KMS-11 (cell line): Measurements from ENCODE around the gene CLBA1.

Experiments used
- H2AFZ ChIP-seq: fragments of 200-600 bp; sonication (generic); 2 replicates; pipeline ENCODE4 v1.6.1; 2016; ENCODE audit warnings: antibody characterized with exemption, mixed run types, low read depth
- H3K27ac ChIP-seq: fragments of 200-600 bp; sonication (generic); 2 replicates; pipeline ENCODE4 v1.6.1; 2016; ENCODE audit warnings: mild to moderate bottlenecking, mixed run types
- H3K27me3 ChIP-seq: fragments of 200-600 bp; sonication (generic); 2 replicates; pipeline ENCODE4 v1.6.1; 2017; ENCODE audit warnings: mild to moderate bottlenecking, low read depth, mixed run types, moderate library complexity; ENCODE audit not compliant: insufficient read depth
- H3K36me3 ChIP-seq: fragments of 200-600 bp; sonication (generic); 2 replicates; pipeline ENCODE4 v1.6.1; 2017; ENCODE audit warnings: mild to moderate bottlenecking, mixed run types; ENCODE audit not compliant: insufficient read depth
- H3K4me1 ChIP-seq: fragments of 200-600 bp; sonication (generic); 2 replicates; pipeline ENCODE4 v1.6.1; 2016; ENCODE audit warnings: mild to moderate bottlenecking, low read depth, mixed run types; ENCODE audit not compliant: poor library complexity, severe bottlenecking
- H3K4me2 ChIP-seq: fragments of 200-600 bp; sonication (generic); 2 replicates; pipeline ENCODE4 v1.7.0; 2016; ENCODE audit warnings: mild to moderate bottlenecking, mixed run types
- H3K4me3 ChIP-seq: fragments of 200-600 bp; sonication (generic); IDR thresholded peaks from 2 replicates; pipeline ENCODE4 v1.6.1; 2017; ENCODE audit warnings: low read depth, low read length, mixed read lengths; ENCODE audit not compliant: insufficient read depth
- H3K79me2 ChIP-seq: fragments of 200-600 bp; sonication (generic); 2 replicates; pipeline ENCODE4 v1.6.1; 2016; ENCODE audit warnings: low read depth, mixed run types; ENCODE audit not compliant: insufficient read depth
- H3K9ac ChIP-seq: fragments of 200-600 bp; sonication (generic); 2 replicates; pipeline ENCODE4 v1.6.1; 2016; ENCODE audit warnings: mild to moderate bottlenecking, mixed run types
- H4K20me1 ChIP-seq: fragments of 200-600 bp; sonication (generic); 2 replicates; pipeline ENCODE4 v1.6.1; 2016; ENCODE audit warnings: mild to moderate bottlenecking, mixed run types; ENCODE audit not compliant: insufficient read depth
- CTCF ChIP-seq: fragments of 200-600 bp; sonication (generic); conservative IDR thresholded peaks from 2 replicates; pipeline ENCODE4 v1.6.1; 2017; ENCODE audit warnings: low read depth, mild to moderate bottlenecking, antibody characterized with exemption, low read length, moderate library complexity, mixed read lengths

CLBA1 gene

DNA sequence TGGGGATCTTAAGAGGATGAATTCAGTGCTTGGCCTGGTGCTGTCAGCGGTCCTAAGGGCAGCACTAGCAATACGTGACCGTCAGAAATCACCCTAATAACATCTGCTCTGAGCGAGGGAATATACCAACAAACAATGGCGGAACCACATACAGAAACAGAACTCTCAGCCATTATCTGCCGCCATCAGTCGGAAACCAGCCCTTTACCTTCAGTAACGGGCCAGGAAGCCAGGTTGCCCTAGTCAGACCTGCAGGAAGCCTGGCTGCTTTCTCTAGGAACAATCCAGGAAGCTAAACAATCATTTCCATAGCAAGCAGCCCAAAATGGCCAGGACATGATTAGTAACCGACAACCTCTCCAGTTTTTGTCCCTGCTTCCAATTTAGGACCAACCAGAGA, 29.7 kb downstream of the CLBA1 start:
- peaks cover 56% of the 10 kb centered on the region for H3K4me1 ChIP-seq
- no peak for TF ChIP-seq CTCF
- no peaks in the 10 kb centered on the region for H3K36me3 ChIP-seq
- H2AFZ ChIP-seq: no peak overlapping the region
- H3K27ac ChIP-seq: no peak overlapping the region
- H3K79me2 ChIP-seq: peaks cover 100% of the 10 kb centered on the region
- no peaks in the 10 kb centered on the region for H3K27me3 ChIP-seq
- H3K4me2 ChIP-seq: no peak overlapping the region; the same call in 1 of the 2 replicates
- no peak overlapping the region for H3K4me3 ChIP-seq
- no peak overlapping the region for H3K9ac ChIP-seq
- H4K20me1 ChIP-seq: peaks cover 71% of the 10 kb centered on the region

DNA sequence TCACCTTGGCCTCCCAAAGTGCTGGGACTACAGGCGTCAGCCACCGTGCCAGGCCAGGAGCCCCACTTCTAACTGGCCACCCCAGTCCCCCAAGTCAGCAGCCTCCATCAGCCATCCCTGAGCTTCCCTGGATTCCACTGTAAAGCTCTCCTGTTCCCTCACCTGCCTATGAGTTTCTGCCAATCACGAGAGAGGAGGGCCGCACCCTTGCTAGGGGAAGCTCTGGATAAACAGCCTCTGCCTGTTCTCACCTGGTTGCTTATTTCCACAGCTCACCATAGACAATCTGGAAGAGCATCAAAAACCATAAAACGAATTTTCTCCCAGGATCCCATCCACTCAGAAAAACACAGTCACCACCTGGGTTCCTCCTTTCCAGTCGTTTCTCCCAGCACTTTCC, 30.3 kb downstream of the CLBA1 start:
- TF ChIP-seq CTCF: no peak
- no peak overlapping the region for H2AFZ ChIP-seq
- H3K27me3 ChIP-seq: no peaks in the 10 kb centered on the region
- no peak overlapping the region for H3K27ac ChIP-seq
- H3K4me3 ChIP-seq: no peak overlapping the region
- peaks cover 97% of the 10 kb centered on the region for H3K79me2 ChIP-seq
- H3K36me3 ChIP-seq: no peaks in the 10 kb centered on the region
- H3K9ac ChIP-seq: no peak overlapping the region
- peak overlapping the region; percentile 89 for H3K4me2 ChIP-seq
- H4K20me1 ChIP-seq: peaks cover 71% of the 10 kb centered on the region
- H3K4me1 ChIP-seq: peaks cover 56% of the 10 kb centered on the region

- H3K4me3 ChIP-seq: no peak overlapping the region
- H4K20me1 ChIP-seq: peaks cover 54% of the 10 kb centered on the region
- H3K4me1 ChIP-seq: peaks cover 63% of the 10 kb centered on the region
- H3K27me3 ChIP-seq: no peaks in the 10 kb centered on the region
- H3K9ac ChIP-seq: no peak overlapping the region
- no peaks in the 10 kb centered on the region for H3K36me3 ChIP-seq
- H2AFZ ChIP-seq: no peak overlapping the region
- H3K27ac ChIP-seq: peak overlapping the region; percentile 20; the same call in 1 of the 2 replicates
- peak overlapping the region; percentile 89 for H3K4me2 ChIP-seq
- peaks cover 76% of the 10 kb centered on the region for H3K79me2 ChIP-seq
- TF ChIP-seq CTCF: no peak
These were observed 32.8 kb downstream of the CLBA1 start for GRCh38 chr14:105018414-105018813.

DNA sequence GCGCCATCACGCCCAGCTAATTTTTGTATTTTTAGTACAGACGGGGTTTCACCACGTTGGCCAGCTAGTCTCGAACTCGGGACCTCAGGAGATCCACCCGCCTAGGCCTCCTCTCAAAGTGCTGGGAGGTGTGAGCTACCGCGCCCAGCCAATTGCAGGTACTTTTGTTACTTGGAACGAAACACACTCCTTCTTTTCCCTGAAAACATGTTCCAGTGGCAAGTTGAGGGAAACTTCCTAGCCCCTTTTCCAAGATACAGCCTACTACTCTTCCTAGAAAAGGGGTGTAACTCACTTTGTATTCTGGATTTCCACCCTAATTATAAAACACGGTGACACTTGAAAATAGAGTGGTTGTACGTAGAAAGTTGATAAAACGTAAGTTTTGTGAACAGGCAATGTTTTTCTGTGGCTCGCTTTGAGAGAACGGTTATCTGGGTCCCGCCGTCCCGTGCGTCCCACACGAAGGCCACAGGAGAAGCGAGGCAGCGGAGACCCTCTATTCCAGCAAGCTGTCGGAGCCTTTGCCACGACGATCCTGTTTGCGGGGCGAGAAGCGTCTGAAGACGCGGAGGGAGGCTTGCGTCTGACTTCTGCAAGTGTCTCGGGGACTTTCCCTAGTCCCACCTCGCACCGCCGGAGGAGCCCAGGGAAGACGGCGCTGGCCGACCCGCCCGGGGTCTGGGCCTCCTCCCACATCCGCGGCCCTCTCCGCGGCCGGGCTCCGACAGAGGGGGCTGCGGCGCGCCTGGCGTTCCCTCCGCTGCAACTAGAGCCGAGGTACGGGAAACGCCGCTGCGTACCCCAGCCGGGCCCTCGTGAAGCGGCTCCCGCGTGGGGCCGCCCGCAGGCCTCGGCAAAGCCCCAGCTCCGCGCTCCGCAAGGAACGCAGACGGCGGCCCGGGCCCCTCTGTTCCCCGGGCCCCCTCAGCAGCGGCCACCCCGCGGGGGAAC, 34.5 kb downstream of the CLBA1 start:
- Histone ChIP-seq H3K9ac (peak overlapping the region; percentile 87), H3K27ac (peak overlapping the region; percentile 73), H2AFZ (no peak overlapping the region), H3K4me3 (no peak overlapping the region), H3K27me3 (no peaks in the 10 kb centered on the region), H3K36me3 (no peaks in the 10 kb centered on the region), H3K79me2 (peaks cover 59% of the 10 kb centered on the region), H3K4me2 (peak overlapping the region; percentile 89; the same call in 1 of the 2 replicates), H3K4me1 (peaks cover 47% of the 10 kb centered on the region), H4K20me1 (peaks cover 37% of the 10 kb centered on the region)
- no peak for TF ChIP-seq CTCF
